Astrocyte of the cerebellum (primary cell): ENCODE measurements around the gene SASH3.

Experiments
- DNase-seq: peaks from one replicate; pipeline ENCODE4 v3.0.0-alpha.2; 2011; ENCODE audit warnings: low read depth
- H3K4me3 ChIP-seq: 2 replicates; pipeline ENCODE4 v1.5.1; 2011; ENCODE audit warnings: mild to moderate bottlenecking, low read depth, low read length, moderate library complexity
- in situ Hi-C: cut with HindIII; loops from 2 replicates; pipeline ENCODE4 v1.10.0; 2017; ENCODE audit warnings: low sequenced_read_pairs
- TF ChIP-seq, protein P1 (sequence below): IDR thresholded peaks from 2 replicates; pipeline ENCODE4 v1.5.1; 2012; ENCODE audit warnings: low read length, low read depth, moderate library complexity, mild to moderate bottlenecking; ENCODE audit errors: missing control alignments

SASH3 gene

DNA sequence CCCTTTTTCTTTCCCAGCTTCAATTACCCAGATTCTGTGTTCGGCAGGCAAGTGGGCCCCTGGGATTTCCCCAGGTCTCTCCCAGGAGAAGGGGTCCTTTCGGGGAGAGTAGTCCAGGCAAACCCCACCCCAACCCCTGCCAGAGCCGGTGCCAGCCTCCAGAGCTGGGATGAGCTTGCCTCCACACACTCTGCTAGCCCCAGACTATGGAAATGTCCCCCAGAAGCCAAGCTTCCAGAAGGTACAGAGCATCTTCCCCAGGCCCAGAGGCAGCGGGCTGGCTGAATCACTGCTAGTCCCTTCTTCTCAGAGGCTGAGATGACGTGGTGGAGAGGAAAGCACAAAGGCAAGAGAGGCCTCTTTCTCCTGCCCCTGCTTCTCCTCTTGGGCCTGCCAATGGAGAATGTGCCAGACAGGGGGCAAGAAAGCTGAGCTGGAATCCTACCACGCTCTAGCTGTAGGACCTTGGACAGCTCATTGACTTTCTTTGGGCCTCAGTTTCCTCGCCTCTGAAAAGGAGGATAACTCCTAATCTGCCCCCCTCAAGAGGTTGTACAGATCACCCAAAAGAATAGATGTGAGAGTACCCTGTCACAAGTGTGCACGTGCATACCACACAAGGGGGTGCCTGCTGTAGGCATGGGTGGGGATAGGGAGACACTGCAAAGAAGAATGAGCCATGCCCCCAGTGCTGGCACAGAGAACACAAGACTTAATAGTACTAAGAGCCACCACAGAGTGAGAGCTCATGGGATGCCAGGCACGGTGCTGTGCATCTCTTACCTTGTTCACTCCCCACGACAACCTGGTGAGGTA is 2.1 kb downstream of the SASH3 start:
- in situ Hi-C loops: no loop called here

GRCh38 chrX:129782706-129783105 is 3.0 kb downstream of the SASH3 start:
- TF ChIP-seq, protein P1, sequence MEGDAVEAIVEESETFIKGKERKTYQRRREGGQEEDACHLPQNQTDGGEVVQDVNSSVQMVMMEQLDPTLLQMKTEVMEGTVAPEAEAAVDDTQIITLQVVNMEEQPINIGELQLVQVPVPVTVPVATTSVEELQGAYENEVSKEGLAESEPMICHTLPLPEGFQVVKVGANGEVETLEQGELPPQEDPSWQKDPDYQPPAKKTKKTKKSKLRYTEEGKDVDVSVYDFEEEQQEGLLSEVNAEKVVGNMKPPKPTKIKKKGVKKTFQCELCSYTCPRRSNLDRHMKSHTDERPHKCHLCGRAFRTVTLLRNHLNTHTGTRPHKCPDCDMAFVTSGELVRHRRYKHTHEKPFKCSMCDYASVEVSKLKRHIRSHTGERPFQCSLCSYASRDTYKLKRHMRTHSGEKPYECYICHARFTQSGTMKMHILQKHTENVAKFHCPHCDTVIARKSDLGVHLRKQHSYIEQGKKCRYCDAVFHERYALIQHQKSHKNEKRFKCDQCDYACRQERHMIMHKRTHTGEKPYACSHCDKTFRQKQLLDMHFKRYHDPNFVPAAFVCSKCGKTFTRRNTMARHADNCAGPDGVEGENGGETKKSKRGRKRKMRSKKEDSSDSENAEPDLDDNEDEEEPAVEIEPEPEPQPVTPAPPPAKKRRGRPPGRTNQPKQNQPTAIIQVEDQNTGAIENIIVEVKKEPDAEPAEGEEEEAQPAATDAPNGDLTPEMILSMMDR: no peak
- DNase-seq: no peak
- in situ Hi-C loops: no loop called here
- H3K4me3 ChIP-seq: no peak overlapping the region

More for the DNA sequence above, 2.1 kb downstream of the SASH3 start:
- TF ChIP-seq, protein P1: no peak
- DNase-seq: no peak
- H3K4me3 ChIP-seq: no peak overlapping the region

- H3K4me3 ChIP-seq: no peak overlapping the region
- TF ChIP-seq, protein P1: no peak
- DNase-seq: no peak
- in situ Hi-C loops: no loop called here
Observed at GRCh38 chrX:129783291-129783713, 3.6 kb downstream of the SASH3 start.

DNA sequence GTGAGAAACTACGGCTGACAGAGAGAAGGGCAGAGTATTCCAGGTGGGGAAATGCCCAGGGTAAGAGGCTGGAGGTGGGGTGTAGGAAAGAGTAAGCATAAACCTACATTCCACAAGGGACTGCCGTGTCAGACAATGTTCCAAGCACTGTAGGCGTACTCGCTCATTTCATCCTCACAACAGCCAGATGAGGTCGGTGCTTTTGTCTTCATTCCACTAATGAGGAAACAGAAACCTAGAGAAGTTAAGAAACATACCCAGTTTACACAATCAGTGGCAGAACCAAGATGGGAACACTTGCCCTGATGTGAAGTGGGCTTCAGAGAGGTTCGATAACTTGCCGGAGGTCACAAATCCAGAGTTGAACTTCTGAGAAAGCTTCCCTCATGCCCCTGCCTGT is 4.6 kb downstream of the SASH3 start:
- TF ChIP-seq, protein P1: no peak
- no peak for DNase-seq
- H3K4me3 ChIP-seq: no peak overlapping the region
- in situ Hi-C loops: no loop called here

GRCh38 chrX:129785160-129785947 is 5.6 kb downstream of the SASH3 start:
- in situ Hi-C loops: no loop called here
- TF ChIP-seq, protein P1: no peak
- no peak for DNase-seq
- no peak overlapping the region for H3K4me3 ChIP-seq

- in situ Hi-C loops: no loop called here
- no peak overlapping the region for H3K4me3 ChIP-seq
- TF ChIP-seq, protein P1: no peak
- no peak for DNase-seq
Observed at GRCh38 chrX:129786210-129786651, 6.5 kb downstream of the SASH3 start.
